ENCODE data around the gene EMB.
"Not testable (repeated sequence)": the region's sequence is repeated elsewhere in the genome, so short reads cannot be mapped to it uniquely, and the experiment has no call there.

Gene EMB

GRCh38 chr5:50440651-50441492 is at the start of gene EMB:
TSS of gene EMB (minus strand) at chr5:50441288. CDS start at chr5:50441151, 137 bp downstream.
- DNase-seq (ENCODE audit: low read depth, low spot score) = peak; percentile 39

GRCh38 chr5:50489491-50489890 is 48.4 kb upstream of the EMB start:
- DNase-seq (ENCODE audit: low read depth, low spot score) = not testable (repeated sequence)

- not testable (repeated sequence) for DNase-seq (ENCODE audit: low read depth, low spot score)
These were observed 37.7 kb upstream of the EMB start for GRCh38 chr5:50478790-50479189.

GRCh38 chr5:50476549-50476948 is 35.5 kb upstream of the EMB start:
- DNase-seq (ENCODE audit: low read depth, low spot score) = no peak

GRCh38 chr5:50465015-50465414 is 23.9 kb upstream of the EMB start:
- not testable (repeated sequence) for DNase-seq (ENCODE audit: low read depth, low spot score)

- no peak for DNase-seq (ENCODE audit: low read depth, low spot score)
These were observed 22.6 kb upstream of the EMB start for GRCh38 chr5:50463726-50464125.

GRCh38 chr5:50463047-50463446 is 22.0 kb upstream of the EMB start:
- no peak for DNase-seq (ENCODE audit: low read depth, low spot score)

- not testable (repeated sequence) for DNase-seq (ENCODE audit: low read depth, low spot score)
These were observed 21.5 kb upstream of the EMB start for GRCh38 chr5:50462579-50462978.

- not testable (repeated sequence) for DNase-seq (ENCODE audit: low read depth, low spot score)
These were observed 17.3 kb upstream of the EMB start for GRCh38 chr5:50458372-50458771.

GRCh38 chr5:50449241-50449640 is 8.2 kb upstream of the EMB start:
- DNase-seq (ENCODE audit: low read depth, low spot score) = not testable (repeated sequence)

- no peak for DNase-seq (ENCODE audit: low read depth, low spot score)
These were observed 6.9 kb upstream of the EMB start for GRCh38 chr5:50447941-50448340.

- DNase-seq (ENCODE audit: low read depth, low spot score) = no peak
These were observed 6.1 kb upstream of the EMB start for GRCh38 chr5:50447228-50447627.

- DNase-seq (ENCODE audit: low read depth, low spot score) = no peak
These were observed 4.3 kb upstream of the EMB start for GRCh38 chr5:50445296-50445949.

- DNase-seq (ENCODE audit: low read depth, low spot score) = not testable (repeated sequence)
These were observed 1.8 kb upstream of the EMB start for GRCh38 chr5:50442559-50443539.

GRCh38 chr5:50441493-50441955 is 436 bp upstream of the EMB start:
- DNase-seq (ENCODE audit: low read depth, low spot score) = no peak

GRCh38 chr5:50439221-50439620 is 1.9 kb downstream of the EMB start:
- DNase-seq (ENCODE audit: low read depth, low spot score) = no peak

GRCh38 chr5:50438060-50438459 is 3.0 kb downstream of the EMB start:
- DNase-seq (ENCODE audit: low read depth, low spot score) = not testable (repeated sequence)

GRCh38 chr5:50435168-50435567 is 5.9 kb downstream of the EMB start:
- no peak for DNase-seq (ENCODE audit: low read depth, low spot score)

- not testable (repeated sequence) for DNase-seq (ENCODE audit: low read depth, low spot score)
These were observed 9.8 kb downstream of the EMB start for GRCh38 chr5:50431133-50431904.

- not testable (repeated sequence) for DNase-seq (ENCODE audit: low read depth, low spot score)
These were observed 17.8 kb downstream of the EMB start for GRCh38 chr5:50423100-50423799.
